K562 (cell line): ENCODE data around the gene LRRC61. TPM values are rescaled to one million over a fixed set of nuclear protein-coding genes. Genes with fewer than 3 reads are reported as not detected.

Source experiments
- ATAC-seq: fragments of 200-7000 bp; cut with Tn5 transposase; 3 replicates; pipeline ENCODE4 v1.9.1; 2020; ENCODE audit warnings: moderate library complexity
- BruUV-seq: library from RNA; stranded (reverse); fragments of 400-500 nt; replicated peaks from 2 replicates; lab custom pipeline; 2021; lab: Mats Ljungman, UMichigan
- CTCF ChIA-PET: fragments of 300-600 bp; formaldehyde crosslinking; extraction: SDS; loops from one replicate; lab custom pipeline; 2021; ENCODE audit warnings: low intra/inter-chr PET ratio; lab: Yijun Ruan, JAX
- POLR2A ChIA-PET: fragments of 300-600, 350-650 bp; sonication (Branson Sonifier 250); formaldehyde crosslinking; extraction: SDS; loops from one replicate; lab custom pipeline; 2021; ENCODE audit warnings: antibody characterized with exemption, inconsistent platforms; lab: Yijun Ruan, JAX
- DNase-seq, 4 experiments: peaks; one replicate each; pipeline versions ENCODE4 v3.0.0 to v3.0.0-alpha.2; 2011 to 2018; ENCODE audit warnings: low spot score in 3 of 4, mixed read lengths in 3 of 4; ENCODE audit errors: extremely low read depth in 1 of 4
- FAIRE-seq: peaks from 2 replicates; lab custom pipeline; 2011; peaks lifted over from hg19 to GRCh38; lab: Jason Lieb, UNC
- H2AFZ ChIP-seq: 2 replicates; pipeline ENCODE4 v1.6.0; 2011; ENCODE audit warnings: low read depth, low read length, control low read depth, inconsistent platforms
- H3K27ac ChIP-seq: fragments of 200-600 bp; 3 replicates; pipeline ENCODE4 v1.8.0; 2011; ENCODE audit warnings: low read depth, mild to moderate bottlenecking, control low read depth, inconsistent platforms, low read length, moderate library complexity, mixed read lengths; ENCODE audit errors: extremely low read depth
- H3K27me3 ChIP-seq, 2 experiments: fragments of 300-600 bp in 1 of 2; 2 replicates in 1 of 2; 3 replicates in 1 of 2; pipeline versions ENCODE4 v1.6.0 to v1.8.0; 2011; ENCODE audit warnings: inconsistent platforms in 2 of 2, low read length in 2 of 2, mild to moderate bottlenecking in 1 of 2, mixed read lengths in 1 of 2, moderate library complexity in 1 of 2; ENCODE audit not compliant: control insufficient read depth in 2 of 2, insufficient read depth in 2 of 2
- H3K36me3 ChIP-seq: fragments of 300-600 bp; 3 replicates; pipeline ENCODE4 v1.8.0; 2011; ENCODE audit warnings: mild to moderate bottlenecking, low read length, inconsistent platforms; ENCODE audit not compliant: control insufficient read depth, insufficient read depth
- H3K4me1 ChIP-seq, 2 experiments: fragments of 200-600 bp in 1 of 2; replicated peaks in 1 of 2; 2 replicates in 1 of 2; 3 replicates in 1 of 2; pipeline versions ENCODE4 v1.5.1 to v1.8.0; 2011; ENCODE audit warnings: inconsistent platforms in 2 of 2, low read length in 2 of 2, mild to moderate bottlenecking in 1 of 2, mixed read lengths in 1 of 2, moderate library complexity in 1 of 2; ENCODE audit not compliant: control insufficient read depth in 2 of 2, insufficient read depth in 2 of 2
- H3K4me2 ChIP-seq: 2 replicates; pipeline ENCODE4 v1.6.1; 2011; ENCODE audit warnings: low read length, control low read depth, inconsistent platforms, mixed read lengths; ENCODE audit not compliant: insufficient read depth
- H3K4me3 ChIP-seq: fragments of 200-600 bp; sonication (generic), shearing (Covaris generic); 2 replicates; pipeline ENCODE4 v1.5.1; 2016; ENCODE audit warnings: control low read depth, inconsistent platforms
- H3K79me2 ChIP-seq: fragments of 200-600 bp; 3 replicates; pipeline ENCODE4 v1.8.0; 2011; ENCODE audit warnings: low read length, inconsistent platforms; ENCODE audit not compliant: control insufficient read depth, insufficient read depth
- H3K9ac ChIP-seq, 2 experiments: 2 replicates each; pipeline versions ENCODE4 v1.6.0 to v1.6.1; 2011; ENCODE audit warnings: low read depth in 2 of 2, low read length in 2 of 2, control low read depth in 1 of 2, inconsistent platforms in 1 of 2, mild to moderate bottlenecking in 1 of 2, mixed read lengths in 1 of 2; ENCODE audit not compliant: insufficient read depth in 1 of 2
- H3K9me1 ChIP-seq: one replicate; pipeline ENCODE4 v1.6.0; 2011; ENCODE audit warnings: inconsistent platforms, mild to moderate bottlenecking, low read length, moderate library complexity; ENCODE audit not compliant: control insufficient read depth, insufficient read depth
- H3K9me3 ChIP-seq: replicated peaks from 2 replicates; pipeline ENCODE4 v1.5.1; 2011; ENCODE audit warnings: low read depth, low read length, inconsistent platforms; ENCODE audit not compliant: control insufficient read depth, insufficient read depth
- H4K20me1 ChIP-seq: replicated peaks from 2 replicates; pipeline ENCODE4 v1.6.1; 2011; ENCODE audit warnings: low read length, inconsistent platforms, mixed read lengths; ENCODE audit not compliant: control insufficient read depth, insufficient read depth
- HMGN3 ChIP-seq: IDR thresholded peaks from 2 replicates; pipeline ENCODE4 v1.6.1; 2011; ENCODE audit warnings: borderline replicate concordance, low read depth, mild to moderate bottlenecking, mixed read lengths, low read length; ENCODE audit not compliant: insufficient read length; ENCODE audit errors: extremely low read depth
- PCBP1 ChIP-seq: fragments of 200-400 bp; formaldehyde crosslinking; IDR thresholded peaks from 2 replicates; pipeline ENCODE4 v1.6.1; 2018; ENCODE audit warnings: mild to moderate bottlenecking, low read depth, low read length; ENCODE audit not compliant: poor library complexity, severe bottlenecking
- POLR2G ChIP-seq: fragments of 200-400 bp; formaldehyde crosslinking; IDR thresholded peaks from 2 replicates; pipeline ENCODE4 v1.6.1; 2017; ENCODE audit warnings: low read depth, mild to moderate bottlenecking, antibody characterized with exemption, low read length, moderate library complexity
- ZNF124 ChIP-seq: sonication (generic); formaldehyde crosslinking; IDR thresholded peaks from 2 replicates; pipeline ENCODE4 v1.8.1; 2022; ENCODE audit warnings: missing genetic modification reagents
- WGBS: fragments of 100-300 bp; shearing (Covaris generic); methylation state at CpG from one replicate; pipeline ENCODE4 v1.1.6; 2016; ENCODE audit warnings: low coverage, mixed read lengths; ENCODE audit not compliant: insufficient coverage; ENCODE audit errors: missing lambda C conversion rate; 5-methylcytosine and 5-hydroxymethylcytosine counted together
- in situ Hi-C: fragments of 300-500 bp; cut with MboI; formaldehyde crosslinking; loops from 4 replicates; pipeline ENCODE4 v1.15.0; 2018; ENCODE audit warnings: inconsistent platforms, mixed read lengths
- intact Hi-C: fragments of 100-400 bp; cut with micrococcal nuclease; formaldehyde crosslinking; loops from 2 replicates; pipeline ENCODE4 v1.14.2; 2022
- polyA plus RNA-seq, 8 experiments: library from polyadenylated mRNA; depleted of rRNA in 4 of 8; stranded (reverse) in 5 of 8; unstranded in 3 of 8; fragments of >200 nt; fragmentation: Nextera tagmentation in 2 of 8; fragmentation: Illumina TruSeq in 1 of 8; extraction: Ambion mirVana in 2 of 8; extraction: Trizol in 1 of 8; gene quantifications; 2 replicates each; pipeline versions ENCODE4 v1.2.1 to v1.2.3, GENCODE V29; 2011 to 2014; ENCODE audit warnings: inconsistent platforms in 1 of 8, missing spikeins in 1 of 8
- total RNA-seq, 7 experiments: library from RNA; depleted of rRNA in 6 of 7; stranded (reverse); fragments of >200 nt in 6 of 7; fragmentation: Illumina TruSeq in 2 of 7; extraction: Trizol in 2 of 7; gene quantifications; 2 replicates each; pipeline versions ENCODE4 v1.2.1 to v1.2.3, GENCODE V29; 2011 to 2021; ENCODE audit warnings: low replicate concordance in 1 of 7
- TF ChIP-seq, protein P1 (sequence below): sonication (generic); formaldehyde crosslinking; IDR thresholded peaks from 2 replicates; pipeline ENCODE4 v1.9.0; 2022; ENCODE audit warnings: mild to moderate bottlenecking, missing genetic modification reagents

Gene LRRC61
- total and polyA plus RNA-seq, 9 of the 15 experiments (the other 6 are each of a cell fraction or from before 2014, with no cell fraction given) = 1.3 to 55.2 (median 35.2) TPM

DNA sequence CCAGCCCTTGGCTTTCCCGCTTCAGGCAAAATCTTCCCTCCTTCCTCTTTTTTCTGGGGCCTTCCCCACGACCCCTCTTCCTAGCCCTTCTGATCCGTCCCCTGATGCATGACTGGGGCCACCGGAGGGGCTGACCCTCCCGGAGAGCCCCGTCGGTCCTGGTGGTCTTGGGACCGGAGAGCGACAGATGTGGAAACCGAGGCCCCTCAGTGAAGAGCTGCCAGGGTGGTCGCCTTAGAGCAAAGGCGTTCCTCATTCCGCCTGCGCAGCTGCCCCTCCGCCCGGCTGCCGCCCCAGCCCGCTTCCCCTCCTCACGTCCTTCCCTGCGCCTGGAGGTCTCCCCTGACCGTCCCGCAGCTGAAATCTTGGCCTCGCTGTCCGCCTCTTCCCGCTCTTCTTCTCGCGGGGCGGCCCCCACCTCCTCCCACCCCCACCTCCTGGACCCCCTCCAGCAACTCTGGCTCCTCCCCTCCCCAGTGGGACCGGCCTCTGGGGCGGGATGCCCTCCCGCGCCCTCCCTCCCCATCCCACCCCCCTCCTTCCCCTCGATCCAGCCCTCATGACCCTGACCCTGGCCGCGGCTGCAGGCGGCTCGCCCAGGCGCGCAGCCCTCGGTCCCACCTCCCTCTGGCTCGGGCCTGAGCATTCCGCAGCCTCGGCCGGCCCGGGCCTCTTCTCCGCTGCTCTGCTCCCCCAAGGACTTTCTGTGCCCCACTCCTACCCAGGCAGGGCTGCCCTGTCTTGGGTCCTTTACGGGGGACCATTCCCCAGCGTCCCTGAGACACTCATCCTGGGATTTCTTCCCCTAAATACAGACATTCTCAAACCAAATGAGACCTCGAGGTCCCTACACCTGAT is 18.3 kb downstream of the LRRC61 start, which contains the start of gene RARRES2:
Gene RARRES2, minus strand, starts transcription at position 367 of the 858 bp plus-strand sequence. CDS start 1,020 bp downstream, outside the sequence.
- H3K27ac ChIP-seq = no peak within 1 kb of the TSS
- peaks cover 0 to 36% of the 10 kb centered on the region in 2 experiments; a peak in 3 of 5 replicates for H3K4me1 ChIP-seq
- peak within 1 kb of the TSS in 1 of 2 experiments; percentile 69; a peak in 2 of 4 replicates for H3K9ac ChIP-seq
- peaks cover 15% of the 10 kb centered on the region; the same call in 2 of the 3 replicates for H3K36me3 ChIP-seq
- intact Hi-C loops (no loop called here), in situ Hi-C loops (no loop called here)
- no peaks in the 10 kb centered on the region for H3K9me3 ChIP-seq
- BruUV-seq = no TSS peak
- no peaks in the 10 kb centered on the region for H3K79me2 ChIP-seq
- peak; percentile 14 for TF ChIP-seq HMGN3
- no peak for TF ChIP-seq POLR2G
- peak; percentile 64 for TF ChIP-seq PCBP1
- TF ChIP-seq ZNF124 (CRISPR knock-in tag) = peak; percentile 35; the same call in 1 of the 2 replicates
- TF ChIP-seq, protein P1, sequence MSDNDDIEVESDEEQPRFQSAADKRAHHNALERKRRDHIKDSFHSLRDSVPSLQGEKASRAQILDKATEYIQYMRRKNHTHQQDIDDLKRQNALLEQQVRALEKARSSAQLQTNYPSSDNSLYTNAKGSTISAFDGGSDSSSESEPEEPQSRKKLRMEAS (CRISPR knock-in tag) = 0 out of 2 replicates have a peak, but pooled peaks have one; percentile 11
- H3K4me3 ChIP-seq = no peak within 1 kb of the TSS
- WGBS = 45% methylated on average over 32 of the region's 49 CpGs
- peaks cover 5% of the 10 kb centered on the region; the same call in 1 of the 2 replicates for H4K20me1 ChIP-seq
- DNase-seq (peak in 2 of 4 experiments; percentile 56 to 58), FAIRE-seq (no peak), ATAC-seq (peak; percentile 36)
- H3K27me3 ChIP-seq = peaks cover 11 to 19% of the 10 kb centered on the region in 2 experiments; a peak in 4 of 5 replicates
- H3K4me2 ChIP-seq = no peak within 1 kb of the TSS
- CTCF ChIA-PET = interaction anchor here (0.5 kb wide), 1 partner anchor 27 kb away, joined by 3 read pairs; no protein-coding TSS in a partner anchor
- H3K9me1 ChIP-seq = peaks cover under 1% of the 10 kb centered on the region
- POLR2A ChIA-PET = interaction anchor here (1.4 kb wide), 1 partner anchor 16 kb away, joined by 6 read pairs; no protein-coding TSS in a partner anchor
- H2AFZ ChIP-seq = peak within 1 kb of the TSS; percentile 3; the same call in 1 of the 2 replicates
